Thyroid gland (tissue), 4 donors: ENCODE measurements around the gene DNAJA3.

Experiments used
- CTCF ChIP-seq, 6 experiments: fragments of 200-600 bp in 3 of 6; fragments of 450-650 bp in 3 of 6; sonication (generic) in 3 of 6; IDR thresholded peaks; one replicate each; pipeline ENCODE4 v1.5.1; 2016 to 2019; ENCODE audit warnings: antibody characterized with exemption in 6 of 6, mild to moderate bottlenecking in 2 of 6, inconsistent platforms in 1 of 6, moderate library complexity in 1 of 6
- POLR2A ChIP-seq, 2 donors: fragments of 450-650 bp; IDR thresholded peaks; one replicate each; pipeline ENCODE4 v1.6.1; 2017; ENCODE audit warnings: antibody characterized with exemption in 2 of 2, mild to moderate bottlenecking in 2 of 2, moderate library complexity in 1 of 2

GRCh38 chr16:4410335-4411075, 15.2 kb upstream of the DNAJA3 start:
- TF ChIP-seq CTCF (IDR thresholded peaks at IDR 0.05) (no peak), POLR2A (IDR thresholded peaks at IDR 0.05) (no peak)
